HG02588 (cell line): ENCODE measurements around the gene ATP2B1.

Source experiments
- ATAC-seq: cut with Tn5 transposase; IDR thresholded peaks from one replicate; pipeline ENCODE4 v1.9.1; 2021; ENCODE audit warnings: mild to moderate bottlenecking, moderate library complexity; ENCODE audit not compliant: unreplicated experiment

Gene ATP2B1

DNA sequence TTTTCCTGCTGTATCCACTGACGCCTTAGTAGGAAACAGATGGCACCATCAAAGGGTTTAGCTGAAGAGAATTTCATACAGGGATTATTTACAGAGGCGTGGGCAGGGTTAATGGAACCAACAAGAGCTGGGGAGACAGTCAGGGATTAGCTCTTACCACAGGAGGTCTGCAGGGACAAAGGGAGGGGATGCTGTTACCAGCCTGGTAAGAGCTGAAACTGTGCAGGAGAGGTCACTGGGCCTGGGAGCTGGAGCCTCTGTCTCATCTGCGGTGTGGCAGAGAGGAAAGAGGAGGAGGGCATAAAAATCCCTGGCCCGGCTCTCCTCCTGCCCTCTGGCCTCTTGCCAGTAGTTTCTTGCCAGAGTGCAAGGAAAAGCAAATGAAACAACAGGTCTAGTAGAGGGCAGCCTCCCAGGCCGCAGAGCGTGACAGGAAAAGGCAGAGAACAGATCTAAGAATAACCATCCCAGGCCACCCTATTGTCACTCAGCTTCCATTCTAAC, 163.9 kb downstream of the ATP2B1 start:
- no peak for ATAC-seq

DNA sequence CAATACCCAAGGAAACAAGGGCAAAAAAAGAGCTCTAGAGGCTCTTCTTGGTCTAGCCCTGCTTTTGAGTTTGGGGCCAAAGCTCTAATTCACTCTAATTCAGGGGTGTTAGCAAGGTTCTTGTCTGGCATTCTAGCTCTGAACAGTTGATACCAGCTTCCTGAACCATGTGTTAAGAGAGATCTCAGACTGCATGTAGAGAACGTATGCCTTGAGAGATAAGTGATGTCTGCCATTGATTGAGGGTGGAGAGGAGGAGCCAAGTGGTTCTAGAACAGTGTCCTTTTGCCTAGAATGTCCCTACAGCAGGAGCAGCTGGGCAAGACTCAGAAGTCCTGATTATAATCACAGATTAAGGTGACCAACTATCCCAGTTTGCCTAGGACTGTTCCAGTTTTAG, 164.6 kb downstream of the ATP2B1 start:
- no peak for ATAC-seq

DNA sequence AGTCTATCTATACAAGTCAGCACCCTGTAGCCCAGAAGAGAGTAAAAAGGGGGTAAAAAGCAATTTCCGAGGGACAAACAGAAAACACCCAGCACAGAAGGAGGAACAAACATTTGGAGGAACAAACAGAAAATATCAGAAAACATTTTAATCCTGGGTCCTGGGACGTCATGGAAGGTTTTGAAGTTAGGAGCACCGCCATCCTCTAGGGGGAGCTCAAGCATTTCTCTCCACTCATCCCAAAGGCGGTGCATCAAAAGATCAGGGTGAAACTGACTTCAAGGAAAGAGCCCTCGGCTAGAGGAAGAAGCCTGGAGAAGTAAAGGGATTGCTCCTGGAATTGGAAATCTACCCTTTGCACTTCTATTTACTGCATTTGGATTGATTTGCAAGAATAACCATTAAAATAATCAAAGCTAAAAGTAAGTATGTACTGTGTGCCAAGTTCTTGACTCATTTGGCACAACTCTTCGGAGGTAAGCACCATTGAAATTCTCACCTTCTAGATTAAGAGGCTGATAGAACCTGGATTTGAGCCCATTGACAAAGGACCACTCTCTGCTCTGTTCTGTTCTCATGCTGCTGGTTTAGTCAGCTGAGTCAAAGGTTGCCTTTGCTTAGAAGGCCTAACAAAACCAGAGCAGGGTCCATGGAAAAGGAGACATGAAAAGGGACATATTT, 165.6 kb downstream of the ATP2B1 start:
- ATAC-seq = peak; percentile 85

DNA sequence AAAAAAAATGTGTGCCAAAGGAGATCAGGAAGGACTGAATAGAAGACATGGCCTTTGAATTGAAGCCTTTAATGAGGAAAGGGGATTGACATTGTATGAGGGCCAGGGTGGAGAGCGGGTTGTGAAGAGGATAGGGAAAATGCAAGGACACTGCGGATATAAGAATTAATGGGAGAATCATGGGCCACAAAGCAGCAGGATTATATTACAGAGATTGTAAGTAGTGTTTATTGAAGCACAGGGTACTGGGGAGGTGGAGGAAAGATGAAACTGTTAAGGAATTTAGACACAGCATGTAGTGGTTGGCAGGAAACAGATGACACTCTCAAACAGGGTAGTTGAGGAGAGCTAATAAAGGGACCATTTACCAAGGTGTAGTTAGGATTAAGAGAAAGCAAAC, 166.4 kb downstream of the ATP2B1 start:
- ATAC-seq = no peak

DNA sequence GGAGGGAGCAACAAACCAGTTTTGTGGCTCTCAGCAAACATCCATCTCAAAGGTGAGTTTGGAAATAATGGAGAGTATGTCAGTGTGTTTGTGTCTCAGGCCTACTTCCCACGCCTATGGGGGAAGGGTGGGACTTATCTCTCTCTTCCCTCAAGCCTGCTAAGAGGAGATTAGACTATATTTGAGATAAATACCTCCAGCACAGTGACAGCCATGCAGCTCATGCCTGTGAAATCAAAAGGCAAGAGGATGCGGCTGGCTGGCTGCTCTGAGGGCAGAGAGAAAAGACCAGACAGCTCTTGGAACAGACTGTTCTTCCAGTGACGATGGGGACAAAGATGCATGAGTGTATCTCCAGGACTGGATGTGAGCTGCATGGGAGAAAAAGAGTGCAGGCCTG, 168.1 kb downstream of the ATP2B1 start:
- no peak for ATAC-seq

DNA sequence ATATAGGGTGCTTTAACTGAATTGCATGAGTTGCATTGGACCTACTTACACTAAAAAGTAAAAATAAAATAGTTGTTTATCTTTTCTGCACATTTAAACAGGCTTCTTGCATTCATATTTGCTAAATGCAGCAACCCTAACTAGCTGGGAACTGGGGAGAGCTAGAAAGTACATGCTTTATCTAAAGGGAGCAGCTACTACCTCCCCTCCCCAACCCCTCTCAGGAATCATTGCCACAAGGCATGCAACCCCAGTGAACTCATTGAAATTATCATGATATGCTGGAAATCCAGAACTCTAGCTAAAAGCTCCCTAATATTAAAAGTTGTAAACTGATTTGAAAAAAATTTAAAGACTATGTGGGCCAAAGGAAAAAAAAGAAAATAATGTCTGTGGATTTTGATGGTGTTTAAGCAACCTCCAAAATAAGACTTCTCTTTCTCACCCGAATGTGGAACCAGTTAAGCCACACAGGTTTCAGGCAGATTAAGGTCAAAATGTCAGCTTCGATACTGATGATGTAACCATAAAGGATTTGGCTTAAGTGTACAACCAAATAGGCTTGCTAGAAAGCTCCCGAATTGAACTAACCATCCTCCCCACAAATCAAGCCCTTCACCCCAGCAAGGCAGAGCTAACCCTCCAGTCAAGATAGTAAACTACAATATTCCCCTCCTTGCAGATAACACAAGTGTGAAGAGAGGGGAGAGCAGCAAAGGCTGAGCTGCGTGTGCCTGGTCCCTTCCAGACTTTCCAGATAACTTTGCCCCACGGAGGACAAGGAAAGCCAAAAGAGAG, 169.0 kb downstream of the ATP2B1 start:
- no peak for ATAC-seq

DNA sequence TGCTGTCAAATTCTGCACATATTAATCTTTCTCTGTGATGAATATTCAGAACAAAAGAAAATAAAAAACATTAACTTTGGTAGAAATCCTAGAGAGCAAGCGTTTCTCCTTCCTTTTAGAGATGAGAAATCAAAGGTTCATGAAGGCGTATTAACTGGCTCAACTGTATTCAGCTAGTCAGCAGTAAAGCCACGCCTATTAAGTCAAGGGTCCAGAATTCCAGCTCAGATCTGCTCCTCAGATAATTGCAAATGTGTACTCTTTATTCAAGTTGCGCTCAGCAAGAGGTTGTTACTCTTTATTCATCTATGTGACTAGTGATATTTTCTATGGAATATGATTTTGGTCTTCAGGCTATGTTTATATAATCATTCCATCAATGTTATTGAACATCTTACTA, 169.7 kb downstream of the ATP2B1 start:
- ATAC-seq = no peak
